Measurements from ENCODE around the gene PPM1E.

PPM1E gene

GRCh38 chr17:59000022-59000421 is 244.4 kb downstream of the PPM1E start:
- no peak for DNase-seq

- no peak for DNase-seq
Measured at GRCh38 chr17:59001158-59001814, 245.6 kb downstream of the PPM1E start.

- no peak for DNase-seq
Measured at GRCh38 chr17:59002126-59002525, 246.5 kb downstream of the PPM1E start.

GRCh38 chr17:59002848-59003247 is 247.2 kb downstream of the PPM1E start:
- no peak for DNase-seq

- DNase-seq = no peak
Measured at GRCh38 chr17:59003860-59004259, 248.2 kb downstream of the PPM1E start.

GRCh38 chr17:59004338-59005111 is 248.9 kb downstream of the PPM1E start:
- peak; percentile 30 for DNase-seq

- no peak for DNase-seq
Measured at GRCh38 chr17:59007995-59008394, 252.3 kb downstream of the PPM1E start.

- DNase-seq = no peak
Measured at GRCh38 chr17:59008737-59009136, 253.1 kb downstream of the PPM1E start.

GRCh38 chr17:59010026-59010425 is 254.4 kb downstream of the PPM1E start:
- DNase-seq = no peak

- DNase-seq = no peak
Measured at GRCh38 chr17:59011975-59012374, 256.3 kb downstream of the PPM1E start.

GRCh38 chr17:59018019-59018418 is 262.4 kb downstream of the PPM1E start:
- DNase-seq = no peak

- no peak for DNase-seq
Measured at GRCh38 chr17:59024916-59025315, 269.3 kb downstream of the PPM1E start.

- DNase-seq = no peak
Measured at GRCh38 chr17:59026176-59026939, 270.7 kb downstream of the PPM1E start.

- DNase-seq = no peak
Measured at GRCh38 chr17:59027750-59028149, 272.1 kb downstream of the PPM1E start.

- no peak for DNase-seq
Measured at GRCh38 chr17:59028328-59028727, 272.7 kb downstream of the PPM1E start.

GRCh38 chr17:59030811-59031210 is 275.2 kb downstream of the PPM1E start:
- no peak for DNase-seq

Measured in NCI-H146 (cell line).